Spleen (tissue), 7 donors: ENCODE results near the gene ATP2B1.

Source experiments
- POLR2A ChIP-seq, 3 donors: fragments of 450-650 bp; IDR thresholded peaks; one replicate each; pipeline ENCODE4 v1.5.1; 2017; ENCODE audit warnings: antibody characterized with exemption in 3 of 3, mild to moderate bottlenecking in 1 of 3
- POLR2AphosphoS5 ChIP-seq, 3 donors: sonication (generic); formaldehyde crosslinking; IDR thresholded peaks; one replicate each; pipeline ENCODE4 v1.5.1; 2017; ENCODE audit warnings: antibody characterized with exemption in 3 of 3
- TF ChIP-seq, protein P1 (sequence below), 11 experiments: fragments of 200-600 bp in 7 of 11; fragments of 450-650 bp in 4 of 11; sonication (generic) in 4 of 11; IDR thresholded peaks in 8 of 11; conservative IDR thresholded peaks in 3 of 11; 1 replicate in 7 of 11; 2 replicates in 4 of 11; pipeline versions ENCODE4 v1.4.0 to v1.8.0; 2016 to 2021; ENCODE audit warnings: antibody characterized with exemption in 11 of 11, inconsistent platforms in 4 of 11, mild to moderate bottlenecking in 1 of 11
- donor health status: DM: no; HTN: no; CAD: no; lungs with moderate emphysema.
- donor health status: DM: no; HTN: no; CAD: no.
- donor health status: DM: no; HTN: no; CAD: no.

DNA sequence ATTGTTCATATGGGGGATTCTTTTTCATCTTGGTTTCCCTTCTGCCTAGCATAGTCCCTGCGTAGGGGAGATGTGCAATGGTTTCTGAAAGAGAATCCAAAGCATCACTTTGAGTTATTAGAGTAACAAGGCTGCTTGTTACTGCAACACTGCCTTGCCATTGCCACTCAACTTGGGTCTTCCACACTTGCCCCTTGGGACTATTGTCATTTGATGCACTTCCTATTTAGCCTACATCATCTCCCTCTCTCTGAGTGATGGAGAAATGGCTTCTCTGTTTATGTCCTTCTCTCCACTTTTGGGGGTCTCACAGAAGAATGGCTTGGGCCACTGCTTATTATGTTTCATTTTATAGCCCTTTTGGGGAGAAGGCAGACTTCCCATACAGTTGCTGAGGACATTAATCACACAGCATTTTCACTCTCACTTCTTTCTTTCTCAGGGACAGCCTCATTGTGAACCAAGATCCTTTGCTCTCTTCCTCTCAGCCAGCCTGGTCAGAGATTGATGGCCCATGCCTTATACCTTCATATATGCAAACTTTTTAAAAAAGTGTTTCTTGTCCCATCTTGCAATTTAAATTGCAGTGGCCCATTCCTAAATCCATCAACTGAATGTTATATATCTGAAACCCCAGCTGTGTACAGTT, 131.9 kb downstream of the ATP2B1 start:
- TF ChIP-seq, protein P1, sequence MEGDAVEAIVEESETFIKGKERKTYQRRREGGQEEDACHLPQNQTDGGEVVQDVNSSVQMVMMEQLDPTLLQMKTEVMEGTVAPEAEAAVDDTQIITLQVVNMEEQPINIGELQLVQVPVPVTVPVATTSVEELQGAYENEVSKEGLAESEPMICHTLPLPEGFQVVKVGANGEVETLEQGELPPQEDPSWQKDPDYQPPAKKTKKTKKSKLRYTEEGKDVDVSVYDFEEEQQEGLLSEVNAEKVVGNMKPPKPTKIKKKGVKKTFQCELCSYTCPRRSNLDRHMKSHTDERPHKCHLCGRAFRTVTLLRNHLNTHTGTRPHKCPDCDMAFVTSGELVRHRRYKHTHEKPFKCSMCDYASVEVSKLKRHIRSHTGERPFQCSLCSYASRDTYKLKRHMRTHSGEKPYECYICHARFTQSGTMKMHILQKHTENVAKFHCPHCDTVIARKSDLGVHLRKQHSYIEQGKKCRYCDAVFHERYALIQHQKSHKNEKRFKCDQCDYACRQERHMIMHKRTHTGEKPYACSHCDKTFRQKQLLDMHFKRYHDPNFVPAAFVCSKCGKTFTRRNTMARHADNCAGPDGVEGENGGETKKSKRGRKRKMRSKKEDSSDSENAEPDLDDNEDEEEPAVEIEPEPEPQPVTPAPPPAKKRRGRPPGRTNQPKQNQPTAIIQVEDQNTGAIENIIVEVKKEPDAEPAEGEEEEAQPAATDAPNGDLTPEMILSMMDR (IDR thresholded peaks at IDR 0.05 in 8 of 11, conservative IDR thresholded peaks at IDR 0.05 in 3 of 11) = no peak
- TF ChIP-seq POLR2AphosphoS5 (IDR thresholded peaks at IDR 0.05) = no peak
- TF ChIP-seq POLR2A (IDR thresholded peaks at IDR 0.05) = no peak
